Smooth muscle cell (in vitro differentiated cells): ENCODE results near the gene CMIP. TPM values are rescaled to one million over a fixed set of nuclear protein-coding genes. Genes with fewer than 3 reads are reported as not detected.

ENCODE experiments used
- DNase-seq: peaks from one replicate; lab custom pipeline; 2025; ENCODE audit not compliant: unreplicated experiment; lab: John Stamatoyannopoulos, UW
- H2AFZ ChIP-seq: fragments of 200-600 bp; sonication (generic); 2 replicates; pipeline ENCODE4 v1.6.0; 2016; ENCODE audit warnings: antibody characterized with exemption, low read depth, mild to moderate bottlenecking
- H3F3A ChIP-seq: fragments of 200-600 bp; sonication (generic); 2 replicates; pipeline ENCODE4 v1.6.0; 2017; ENCODE audit warnings: antibody characterized with exemption, low read depth
- H3K27ac ChIP-seq: fragments of 200-600 bp; sonication (generic); 2 replicates; pipeline ENCODE4 v1.5.1; 2016; ENCODE audit warnings: low read depth, mild to moderate bottlenecking
- H3K27me3 ChIP-seq: fragments of 200-600 bp; sonication (generic); 2 replicates; pipeline ENCODE4 v1.6.1; 2016; ENCODE audit warnings: low read depth, mild to moderate bottlenecking
- H3K36me3 ChIP-seq: fragments of 200-600 bp; sonication (generic); 2 replicates; pipeline ENCODE4 v1.5.1; 2016; ENCODE audit warnings: low read depth
- H3K4me1 ChIP-seq: fragments of 200-600 bp; sonication (generic); 2 replicates; pipeline ENCODE4 v1.5.1; 2016; ENCODE audit warnings: low read depth
- H3K4me2 ChIP-seq: fragments of 200-600 bp; sonication (generic); 2 replicates; pipeline ENCODE4 v1.6.0; 2016; ENCODE audit warnings: mild to moderate bottlenecking
- H3K4me3 ChIP-seq: fragments of 200-600 bp; sonication (generic); 2 replicates; pipeline ENCODE4 v1.5.1; 2016; ENCODE audit warnings: mild to moderate bottlenecking
- H3K79me2 ChIP-seq: fragments of 200-600 bp; sonication (generic); 2 replicates; pipeline ENCODE4 v1.6.0; 2016; ENCODE audit warnings: low read depth, mild to moderate bottlenecking
- H3K9ac ChIP-seq: fragments of 200-600 bp; sonication (generic); 2 replicates; pipeline ENCODE4 v1.6.0; 2016; ENCODE audit warnings: low read depth
- H3K9me3 ChIP-seq: fragments of 200-600 bp; sonication (generic); replicated peaks from 2 replicates; pipeline ENCODE4 v1.5.1; 2016; ENCODE audit warnings: low read depth
- H4K20me1 ChIP-seq: fragments of 200-600 bp; sonication (generic); 2 replicates; pipeline ENCODE4 v1.6.0; 2016; ENCODE audit warnings: low read depth
- CTCF ChIP-seq: fragments of 200-600 bp; sonication (generic); IDR thresholded peaks from 2 replicates; pipeline ENCODE4 v1.5.1; 2017; ENCODE audit warnings: borderline replicate concordance, mild to moderate bottlenecking, antibody characterized with exemption; ENCODE audit not compliant: insufficient read depth, poor library complexity, severe bottlenecking
- WGBS: methylation state at CpG from one replicate; pipeline ENCODE4 v1.1.7; 2016; ENCODE audit warnings: low lambda C conversion rate; 5-methylcytosine and 5-hydroxymethylcytosine counted together
- polyA plus RNA-seq: library from polyadenylated mRNA; unstranded; fragments of >200 nt; fragmentation: Nextera tagmentation; extraction: Ambion mirVana; gene quantifications from 2 replicates; pipeline ENCODE4 v1.2.1, GENCODE V29; 2016
- total RNA-seq: library from RNA; depleted of rRNA; stranded (reverse); fragments of >200 nt; gene quantifications from 2 replicates; pipeline ENCODE4 v1.2.3, GENCODE V29; 2014

The CMIP gene
- total and polyA plus RNA-seq, 2 experiments from 2014 or later = 2.5 to 44.5 TPM

GRCh38 chr16:81637336-81638235, 193.0 kb downstream of the CMIP start:
- no peak for TF ChIP-seq CTCF
- H3K4me3 ChIP-seq = no peak overlapping the region
- peaks cover 50% of the 10 kb centered on the region for H3K4me1 ChIP-seq
- no peak for DNase-seq
- H3K4me2 ChIP-seq = peak overlapping the region; percentile 28
- H3K79me2 ChIP-seq = peaks cover 56% of the 10 kb centered on the region
- H3K9me3 ChIP-seq = no peaks in the 10 kb centered on the region
- no peak overlapping the region for H3K9ac ChIP-seq
- H3K36me3 ChIP-seq = no peaks in the 10 kb centered on the region
- no peaks in the 10 kb centered on the region for H3K27me3 ChIP-seq
- H3K27ac ChIP-seq = peak overlapping the region; percentile 54
- no peak overlapping the region for H2AFZ ChIP-seq
- H3F3A ChIP-seq = peaks cover 15% of the 10 kb centered on the region
- WGBS = 96% methylated on average over 15 of the region's 15 CpGs
- H4K20me1 ChIP-seq = peaks cover 37% of the 10 kb centered on the region

- Histone ChIP-seq H2AFZ (no peak overlapping the region), H3K27ac (peak overlapping the region; percentile 54), H3K36me3 (no peaks in the 10 kb centered on the region), H3K4me1 (peaks cover 45% of the 10 kb centered on the region), H3K9me3 (no peaks in the 10 kb centered on the region), H3K27me3 (no peaks in the 10 kb centered on the region), H3F3A (peaks cover 11% of the 10 kb centered on the region), H3K4me3 (no peak overlapping the region), H4K20me1 (peaks cover 34% of the 10 kb centered on the region), H3K79me2 (peaks cover 64% of the 10 kb centered on the region), H3K4me2 (peak overlapping the region; percentile 28), H3K9ac (no peak overlapping the region)
- no peak for DNase-seq
- WGBS = 59% methylated on average over 13 of the region's 13 CpGs
- no peak for TF ChIP-seq CTCF
Observed at GRCh38 chr16:81638286-81638945, 193.8 kb downstream of the CMIP start.

- Histone ChIP-seq H3K36me3 (no peaks in the 10 kb centered on the region), H3K9ac (no peak overlapping the region), H4K20me1 (peaks cover 30% of the 10 kb centered on the region), H3K4me1 (peaks cover 35% of the 10 kb centered on the region), H3K4me3 (no peak overlapping the region), H3K27me3 (no peaks in the 10 kb centered on the region), H3K27ac (no peak overlapping the region), H3F3A (peaks cover 7% of the 10 kb centered on the region), H3K4me2 (no peak overlapping the region), H3K9me3 (no peaks in the 10 kb centered on the region), H2AFZ (no peak overlapping the region), H3K79me2 (peaks cover 73% of the 10 kb centered on the region)
- 91% methylated on average over 8 of the region's 8 CpGs for WGBS
- no peak for DNase-seq
- TF ChIP-seq CTCF = no peak
Observed at GRCh38 chr16:81639348-81639747, 194.7 kb downstream of the CMIP start.
